HG03432 (cell line): ENCODE results near the gene OVOL3.

Experiments used
- ATAC-seq: cut with Tn5 transposase; IDR thresholded peaks from one replicate; pipeline ENCODE4 v1.9.1; 2021; ENCODE audit warnings: mild to moderate bottlenecking, moderate library complexity; ENCODE audit not compliant: unreplicated experiment

Gene OVOL3

GRCh38 chr19:36160821-36161596, 50.1 kb downstream of the OVOL3 start:
- ATAC-seq = no peak
